Measurements from ENCODE around the gene SLC25A34. TPM values are rescaled to one million over a fixed set of nuclear protein-coding genes. Genes with fewer than 3 reads are reported as not detected.
"Not testable (repeated sequence)": the region's sequence is repeated elsewhere in the genome, so short reads cannot be mapped to it uniquely, and the experiment has no call there.

SLC25A34 gene
- 0.75 TPM for polyA plus RNA-seq (2012; ENCODE audit: insufficient read depth, insufficient read length)

- DNase-seq (ENCODE audit: low read depth, low spot score), result no peak
- no peak within 1 kb of the TSS for H3K4me3 ChIP-seq (ENCODE audit: low read length)
Observed at GRCh38 chr1:15736038-15736891, at the start of gene SLC25A34. Gene SLC25A34 (plus strand): TSS chr1:15736258. CDS start chr1:15736486, 228 bp downstream.

- DNase-seq (ENCODE audit: low read depth, low spot score), result no peak
- H3K4me3 ChIP-seq (ENCODE audit: low read length), result no peak overlapping the region
Observed at GRCh38 chr1:15687446-15687845, 48.6 kb upstream of the SLC25A34 start.

GRCh38 chr1:15690317-15690716 lies 45.7 kb upstream of the SLC25A34 start:
- H3K4me3 ChIP-seq (ENCODE audit: low read length), result no peak overlapping the region
- DNase-seq (ENCODE audit: low read depth, low spot score), result no peak

GRCh38 chr1:15691434-15692032 lies 44.5 kb upstream of the SLC25A34 start:
- H3K4me3 ChIP-seq (ENCODE audit: low read length), result no peak overlapping the region
- DNase-seq (ENCODE audit: low read depth, low spot score), result no peak

- DNase-seq (ENCODE audit: low read depth, low spot score), result no peak
- H3K4me3 ChIP-seq (ENCODE audit: low read length), result no peak overlapping the region
Observed at GRCh38 chr1:15692121-15692682, 43.9 kb upstream of the SLC25A34 start.

- DNase-seq (ENCODE audit: low read depth, low spot score), result no peak
- H3K4me3 ChIP-seq (ENCODE audit: low read length), result no peak overlapping the region
Observed at GRCh38 chr1:15693371-15693770, 42.7 kb upstream of the SLC25A34 start.

- no peak for DNase-seq (ENCODE audit: low read depth, low spot score)
- no peak overlapping the region for H3K4me3 ChIP-seq (ENCODE audit: low read length)
Observed at GRCh38 chr1:15696956-15697521, 39.0 kb upstream of the SLC25A34 start.

GRCh38 chr1:15698201-15698600 lies 37.9 kb upstream of the SLC25A34 start:
- H3K4me3 ChIP-seq (ENCODE audit: low read length), result no peak overlapping the region
- no peak for DNase-seq (ENCODE audit: low read depth, low spot score)

GRCh38 chr1:15699321-15699720 lies 36.7 kb upstream of the SLC25A34 start:
- not testable (repeated sequence) for DNase-seq (ENCODE audit: low read depth, low spot score); H3K4me3 ChIP-seq (ENCODE audit: low read length)

- no peak for DNase-seq (ENCODE audit: low read depth, low spot score)
- no peak overlapping the region for H3K4me3 ChIP-seq (ENCODE audit: low read length)
Observed at GRCh38 chr1:15700508-15700907, 35.5 kb upstream of the SLC25A34 start.

- no peak overlapping the region for H3K4me3 ChIP-seq (ENCODE audit: low read length)
- DNase-seq (ENCODE audit: low read depth, low spot score), result no peak
Observed at GRCh38 chr1:15701784-15702183, 34.3 kb upstream of the SLC25A34 start.

GRCh38 chr1:15702722-15703550 lies 33.1 kb upstream of the SLC25A34 start:
- no peak for DNase-seq (ENCODE audit: low read depth, low spot score)

GRCh38 chr1:15703562-15703961 lies 32.5 kb upstream of the SLC25A34 start:
- no peak overlapping the region for H3K4me3 ChIP-seq (ENCODE audit: low read length)
- no peak for DNase-seq (ENCODE audit: low read depth, low spot score)

More at GRCh38 chr1:15702722-15703550, 33.1 kb upstream of the SLC25A34 start:
- H3K4me3 ChIP-seq (ENCODE audit: low read length), result no peak overlapping the region

GRCh38 chr1:15704526-15705183 lies 31.4 kb upstream of the SLC25A34 start:
- H3K4me3 ChIP-seq (ENCODE audit: low read length), result no peak overlapping the region
- no peak for DNase-seq (ENCODE audit: low read depth, low spot score)

GRCh38 chr1:15705184-15705566 lies 30.9 kb upstream of the SLC25A34 start:
- H3K4me3 ChIP-seq (ENCODE audit: low read length), result no peak overlapping the region
- DNase-seq (ENCODE audit: low read depth, low spot score), result no peak

GRCh38 chr1:15706751-15707150 lies 29.3 kb upstream of the SLC25A34 start:
- no peak overlapping the region for H3K4me3 ChIP-seq (ENCODE audit: low read length)
- DNase-seq (ENCODE audit: low read depth, low spot score), result no peak

- no peak for DNase-seq (ENCODE audit: low read depth, low spot score)
- no peak overlapping the region for H3K4me3 ChIP-seq (ENCODE audit: low read length)
Observed at GRCh38 chr1:15707239-15707925, 28.7 kb upstream of the SLC25A34 start.

Measured in Jurkat, Clone E6-1 (cell line).